GM21423 (cell line): ENCODE measurements around the gene NAIF1.
"Not testable (repeated sequence)": the region's sequence is repeated elsewhere in the genome, so short reads cannot be mapped to it uniquely, and the experiment has no call there.

Experiments used
- ATAC-seq: cut with Tn5 transposase; IDR thresholded peaks from one replicate; pipeline ENCODE4 v1.9.1; 2021; ENCODE audit warnings: mild to moderate bottlenecking, moderate library complexity; ENCODE audit not compliant: unreplicated experiment

The NAIF1 gene

GRCh38 chr9:128066713-128067644, at the start of gene NAIF1:
NAIF1 (minus strand) TSS chr9:128067320; CDS start chr9:128067101, 219 bp downstream.
- peak; percentile 55 for ATAC-seq

- ATAC-seq = no peak
Observed at GRCh38 chr9:128116104-128117083, 49.3 kb upstream of the NAIF1 start.

GRCh38 chr9:128115187-128116103, 48.3 kb upstream of the NAIF1 start:
- ATAC-seq = no peak

GRCh38 chr9:128114326-128115186, 47.4 kb upstream of the NAIF1 start:
- ATAC-seq = no peak

- ATAC-seq = no peak
Observed at GRCh38 chr9:128113526-128114325, 46.6 kb upstream of the NAIF1 start.

GRCh38 chr9:128111726-128112125, 44.6 kb upstream of the NAIF1 start:
- not testable (repeated sequence) for ATAC-seq

- ATAC-seq = no peak
Observed at GRCh38 chr9:128109050-128109709, 42.1 kb upstream of the NAIF1 start.

GRCh38 chr9:128108269-128109049, 41.3 kb upstream of the NAIF1 start:
- ATAC-seq = no peak

- ATAC-seq = no peak
Observed at GRCh38 chr9:128107468-128108268, 40.5 kb upstream of the NAIF1 start.

- ATAC-seq = no peak
Observed at GRCh38 chr9:128106940-128107467, 39.9 kb upstream of the NAIF1 start.

GRCh38 chr9:128106181-128106939, 39.2 kb upstream of the NAIF1 start:
- no peak for ATAC-seq

GRCh38 chr9:128105538-128106175, 38.5 kb upstream of the NAIF1 start:
- no peak for ATAC-seq

GRCh38 chr9:128104171-128104618, 37.1 kb upstream of the NAIF1 start:
- ATAC-seq = no peak

GRCh38 chr9:128103589-128103962, 36.5 kb upstream of the NAIF1 start:
- ATAC-seq = no peak
